HuH-7.5 (cell line): ENCODE results near the gene AKAP14.
"Not testable (repeated sequence)": the region's sequence is repeated elsewhere in the genome, so short reads cannot be mapped to it uniquely, and the experiment has no call there.

Source experiments
- DNase-seq: peaks from one replicate; pipeline ENCODE4 v3.0.0; 2011; ENCODE audit warnings: low spot score

AKAP14 gene

DNA sequence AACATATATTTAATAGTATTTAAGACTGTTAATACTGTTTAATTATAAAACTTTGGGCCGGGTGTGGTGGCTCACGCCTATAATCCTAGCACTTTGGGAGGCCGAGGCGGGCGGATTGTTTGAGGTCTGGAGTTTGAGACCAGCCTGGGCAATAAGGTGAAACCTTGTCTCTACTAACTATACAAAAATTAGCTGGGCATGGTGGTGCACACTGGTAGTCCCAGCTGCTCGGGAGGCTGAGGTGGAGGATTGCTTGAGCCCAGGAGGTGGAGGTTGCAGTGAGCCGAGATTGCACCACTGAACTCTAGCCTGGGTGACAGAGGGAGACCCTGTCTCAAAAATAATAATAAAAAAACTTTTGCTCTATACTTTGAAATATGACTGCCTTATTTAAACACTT is 26.7 kb downstream of the AKAP14 start:
- not testable (repeated sequence) for DNase-seq

DNA sequence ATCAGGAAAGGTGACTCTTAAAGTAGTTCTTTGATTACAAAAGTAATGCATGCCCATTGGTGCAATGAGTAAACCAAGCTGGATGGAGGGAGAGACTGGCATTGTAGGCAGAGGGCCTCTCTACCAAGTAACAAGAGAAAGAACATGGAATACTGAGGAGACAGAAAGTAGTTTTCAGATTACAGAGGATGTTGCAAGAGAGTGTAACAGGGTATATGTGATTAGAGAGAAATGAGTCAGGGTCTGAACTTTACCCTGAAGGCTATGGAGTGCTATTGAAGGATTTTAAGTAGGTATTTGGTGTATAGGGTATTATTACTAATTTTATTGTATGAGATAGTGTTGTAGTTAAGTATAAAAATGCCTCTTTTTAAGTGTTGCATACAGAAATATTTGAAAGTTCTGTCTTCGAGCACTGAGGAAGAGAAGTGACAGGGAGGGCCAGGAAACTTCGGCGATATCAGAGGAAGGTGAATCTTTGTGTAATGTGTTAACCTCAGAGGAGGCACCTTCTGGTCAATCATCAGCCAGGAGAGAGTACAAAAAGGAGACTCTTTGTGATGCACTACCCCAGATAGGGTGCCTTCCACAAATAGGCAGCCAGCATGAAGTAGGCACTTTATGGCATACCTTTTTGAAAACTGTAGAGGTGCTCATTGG is 39.7 kb downstream of the AKAP14 start:
- no peak for DNase-seq

DNA sequence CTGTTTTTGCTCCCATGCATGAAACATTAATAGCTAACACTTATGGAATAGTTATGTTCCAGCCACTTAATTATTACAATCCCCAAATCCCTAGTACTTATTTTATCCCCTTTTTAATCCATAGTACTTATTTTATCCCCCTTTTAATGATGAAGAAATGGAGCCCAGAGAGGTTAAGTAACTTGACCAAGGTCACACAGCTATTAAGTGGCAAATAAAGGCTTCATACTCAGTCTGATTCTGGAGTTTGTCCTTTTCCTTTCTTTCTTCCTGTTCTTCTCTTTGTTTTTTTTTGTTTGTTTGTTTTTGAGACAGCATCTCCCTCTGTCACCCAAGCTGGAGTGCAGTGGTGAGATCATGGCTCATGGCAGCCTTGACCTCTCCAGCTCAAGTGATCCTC is 45.6 kb downstream of the AKAP14 start:
- no peak for DNase-seq

DNA sequence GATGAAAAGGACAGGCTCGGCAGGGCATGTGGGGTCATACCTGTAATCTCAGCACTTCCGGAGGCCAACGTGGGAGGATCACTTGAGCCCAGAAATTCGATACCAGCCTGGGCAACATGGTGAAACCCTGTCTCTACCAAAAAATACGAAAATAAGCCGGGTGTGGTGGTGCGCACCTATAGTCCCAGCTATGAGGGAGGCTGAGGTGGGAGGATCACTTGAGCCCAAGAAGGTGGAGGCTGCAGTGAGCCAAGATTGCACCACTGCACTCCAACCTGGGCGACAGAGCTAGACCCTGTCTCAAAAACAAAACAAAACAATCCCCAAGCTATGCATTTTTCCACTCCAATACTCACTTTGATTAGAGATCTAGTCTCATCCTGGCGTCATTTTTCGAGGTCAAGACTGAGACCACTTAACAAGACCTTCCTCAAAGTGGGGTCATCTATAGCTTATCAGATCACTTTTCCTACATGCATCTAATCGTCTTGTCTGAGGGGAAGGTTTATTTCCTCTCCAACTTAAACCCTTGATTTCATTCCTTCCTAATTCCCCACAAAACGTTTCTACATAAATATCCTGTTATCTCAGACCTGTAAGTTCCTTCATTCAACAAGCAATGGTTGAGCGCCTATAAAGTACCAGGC is 46.6 kb downstream of the AKAP14 start:
- DNase-seq, result no peak

DNA sequence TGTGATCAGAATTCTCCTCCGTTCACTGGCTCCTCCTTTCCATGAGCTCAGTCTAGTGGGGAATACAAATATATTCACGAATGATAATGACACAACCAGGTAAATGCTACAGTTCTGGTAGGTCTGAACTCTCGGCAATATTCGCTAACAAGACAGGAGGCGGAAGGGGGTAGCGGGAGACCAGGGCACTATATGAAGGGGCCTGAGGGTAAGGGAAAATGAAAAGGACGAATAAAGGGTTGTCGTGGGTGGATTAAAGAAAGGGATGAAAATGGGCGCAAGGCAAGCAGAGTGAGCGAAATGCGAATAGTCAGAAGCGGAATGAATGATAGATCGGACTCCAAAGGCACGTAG is 47.1 kb downstream of the AKAP14 start:
- no peak for DNase-seq

DNA sequence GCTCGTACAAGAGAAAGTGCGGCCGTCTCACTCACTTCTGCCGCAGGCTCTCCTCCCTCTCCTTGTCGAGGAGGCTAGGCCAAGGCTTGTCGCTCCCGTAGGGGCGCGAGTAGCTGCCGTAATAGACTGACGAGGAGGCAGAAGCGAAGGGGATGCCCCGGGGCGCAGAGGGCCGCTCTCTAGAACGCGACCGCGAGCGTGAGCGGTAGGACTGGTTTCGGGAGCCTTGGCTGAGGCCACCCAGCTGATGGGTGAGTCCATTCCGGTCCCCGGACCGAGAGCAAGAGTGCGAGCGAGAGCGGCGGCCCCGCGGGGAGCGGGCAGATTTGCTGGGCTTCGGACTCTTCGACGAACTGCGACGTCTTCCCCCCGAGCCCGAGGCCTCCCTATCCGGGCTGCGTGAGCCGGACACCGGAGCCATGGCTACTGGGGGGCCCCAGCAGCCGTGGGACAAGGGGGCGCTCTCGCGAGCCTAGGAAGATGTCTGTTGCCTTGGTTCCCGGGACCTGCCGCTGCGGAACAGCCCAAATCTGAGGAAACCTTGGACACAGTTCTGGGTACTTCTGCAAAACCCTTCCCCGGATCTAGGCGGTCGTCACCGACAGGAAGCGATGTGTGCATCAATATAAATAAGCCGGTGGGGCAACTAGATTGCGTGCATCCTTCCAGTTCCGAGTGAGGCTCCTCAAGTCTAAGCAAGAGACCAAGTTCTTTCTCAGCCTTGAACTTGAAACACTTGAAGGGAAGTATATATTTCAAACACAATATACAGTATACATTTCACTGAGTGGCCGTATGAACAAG is 47.7 kb downstream of the AKAP14 start, which contains the start of gene NKAP:
Gene NKAP, minus strand, starts transcription at position 567 of the 804 bp plus-strand sequence. Its CDS starts 146 bp downstream, at position 421.
- DNase-seq, result peak; percentile 47

DNA sequence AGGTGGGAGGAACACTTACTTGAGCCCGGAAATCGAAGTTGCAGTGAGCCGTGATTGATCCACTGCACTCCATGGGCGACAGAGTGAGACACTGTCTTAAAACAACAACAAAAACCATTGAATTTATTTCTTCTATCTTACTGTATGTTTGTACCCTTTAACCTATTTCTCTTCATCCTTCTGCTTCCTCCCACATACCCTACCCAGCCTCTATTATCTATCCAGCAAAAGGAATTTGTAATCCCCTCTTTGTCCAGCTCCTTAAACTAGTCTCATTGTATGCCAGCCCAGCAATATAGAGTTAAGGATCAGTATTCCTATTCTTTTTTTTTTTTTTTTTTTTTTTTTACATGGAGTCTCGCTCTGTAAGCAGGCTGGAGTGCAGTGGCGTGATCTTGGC is 49.8 kb downstream of the AKAP14 start:
- no peak for DNase-seq

DNA sequence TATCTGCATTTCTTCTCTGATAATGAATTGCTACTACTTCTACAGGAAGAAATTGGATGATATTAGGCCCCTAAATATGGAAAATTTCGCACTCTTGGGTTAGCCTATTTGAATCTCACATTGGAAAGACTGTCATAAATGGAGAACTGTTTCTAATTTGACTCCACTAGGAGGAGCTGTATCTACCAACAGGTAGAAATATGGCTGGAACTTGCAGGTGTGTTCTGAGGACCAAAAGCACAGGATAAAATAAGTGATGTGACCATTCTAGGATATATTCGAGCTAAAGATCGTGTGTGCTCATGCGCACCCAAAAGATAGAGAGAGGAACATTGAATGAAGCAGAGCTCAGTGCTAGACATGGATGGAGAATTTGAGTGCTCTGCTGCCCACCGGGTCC is 52.7 kb downstream of the AKAP14 start:
- no peak for DNase-seq

DNA sequence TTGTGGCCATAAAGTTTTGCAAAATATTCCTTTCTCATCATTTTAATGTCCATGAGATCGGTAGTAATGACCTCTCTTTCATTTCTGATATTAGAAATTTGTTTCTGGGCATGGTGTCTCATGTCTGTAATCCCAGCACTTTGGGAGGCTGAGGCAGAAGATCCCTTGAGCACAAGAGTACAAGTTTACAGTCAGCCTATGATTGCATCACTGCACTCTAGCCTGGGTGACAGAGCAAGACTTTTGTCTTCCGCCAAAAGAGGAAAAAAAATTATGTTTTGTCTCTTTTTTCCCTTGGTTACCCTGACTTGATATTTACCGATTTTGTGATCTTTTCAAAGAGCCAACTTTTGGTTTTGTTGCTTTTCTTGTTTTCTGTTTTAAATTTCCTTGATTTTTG is 58.7 kb downstream of the AKAP14 start:
- no peak for DNase-seq

DNA sequence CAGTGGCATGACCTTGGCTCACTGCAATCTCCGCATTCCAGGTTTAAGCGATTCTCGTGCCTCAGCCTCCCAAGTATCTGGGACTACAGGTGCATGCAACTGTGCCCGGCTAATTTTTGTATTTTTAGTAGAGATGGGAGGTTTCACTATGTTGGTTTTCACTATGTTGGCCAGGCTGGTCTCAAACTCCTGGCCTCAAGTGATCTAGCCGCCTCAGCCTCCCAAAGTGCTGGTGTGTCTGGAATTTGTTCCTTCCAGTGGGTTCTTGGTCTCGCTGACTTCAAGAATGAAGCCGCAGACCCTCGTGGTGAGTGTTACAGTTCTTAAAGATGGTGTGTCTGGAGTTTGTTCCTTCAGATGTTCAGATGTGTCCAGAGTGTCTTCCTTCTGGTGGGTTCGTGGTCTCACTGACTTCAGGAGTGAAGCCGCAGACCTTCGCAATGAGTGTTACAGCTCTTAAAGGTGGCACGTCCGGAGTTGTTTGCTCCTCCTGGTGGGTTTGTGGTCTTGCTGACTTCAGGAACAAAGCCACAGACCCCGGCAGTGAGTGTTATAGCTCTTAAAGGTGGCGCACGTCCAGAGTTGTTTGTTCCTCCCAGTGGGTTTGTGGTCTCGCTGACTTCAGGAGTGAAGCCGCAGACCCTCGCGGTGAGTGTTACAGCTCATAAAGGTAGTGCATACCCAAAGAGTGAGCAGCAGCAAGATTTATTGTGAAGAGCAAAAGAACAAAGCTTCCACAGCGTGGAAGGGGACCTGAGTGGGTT is 60.3 kb downstream of the AKAP14 start:
- DNase-seq, result not testable (repeated sequence)

DNA sequence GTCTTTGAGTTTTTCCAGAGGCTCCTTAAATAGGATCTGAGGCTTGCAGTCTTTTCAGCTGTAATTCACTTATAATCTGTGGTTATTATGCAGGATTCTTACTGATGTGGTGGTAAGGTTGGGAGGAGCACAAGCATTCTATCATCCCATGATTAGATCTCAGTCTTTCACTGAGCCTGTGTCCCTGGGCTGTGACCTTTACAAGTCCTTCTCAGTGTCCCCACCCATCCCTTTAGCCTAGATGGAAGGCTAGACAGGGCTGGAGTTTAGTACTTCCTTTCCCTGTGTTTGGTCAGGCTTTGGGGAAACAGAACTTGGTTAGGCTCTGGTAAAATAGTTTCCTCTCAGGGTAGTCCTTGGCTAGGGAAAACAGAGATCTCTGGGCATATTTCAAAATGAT is 64.9 kb downstream of the AKAP14 start:
- no peak for DNase-seq

DNA sequence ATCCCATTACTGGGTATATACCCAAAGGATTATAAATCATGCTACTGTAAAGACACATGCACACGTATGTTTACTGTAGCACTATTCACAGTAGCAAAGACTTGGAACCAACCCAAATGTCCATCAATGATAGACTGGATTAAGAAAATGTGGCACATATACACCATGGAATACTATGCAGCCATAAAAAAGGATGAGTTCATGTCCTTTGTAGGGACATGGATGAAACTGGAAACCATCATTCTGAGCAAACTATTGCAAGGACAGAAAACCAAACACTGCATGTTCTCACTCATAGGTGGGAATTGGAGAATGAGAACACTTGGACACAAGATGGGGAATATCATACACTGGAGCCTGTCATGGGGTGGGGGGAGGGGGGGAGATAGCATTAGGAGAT is 71.1 kb downstream of the AKAP14 start:
- not testable (repeated sequence) for DNase-seq
